Natural killer cell (primary cell): ENCODE data around the gene WIZ. TPM values are rescaled to one million over a fixed set of nuclear protein-coding genes. Genes with fewer than 3 reads are reported as not detected.

Source experiments
- ATAC-seq, 3 donors: fragments of 150-1000 bp in 2 of 3; fragments of 200-7000 bp in 1 of 3; cut with Tn5 transposase; 1 replicate in 1 of 3; 2 replicates in 2 of 3; pipeline ENCODE4 v1.10.0; 2021; ENCODE audit warnings: mild to moderate bottlenecking in 2 of 3, moderate library complexity in 2 of 3
- DNase-seq, 2 donors: peaks; one replicate each; pipeline versions ENCODE4 v3.0.0 to v3.0.0-alpha.2; 2013 to 2021; ENCODE audit warnings: mixed read lengths in 1 of 2
- H3K27ac ChIP-seq: one replicate; pipeline ENCODE4 v1.5.1; 2013; ENCODE audit warnings: mild to moderate bottlenecking, low read length
- H3K27me3 ChIP-seq: one replicate; pipeline ENCODE4 v1.6.1; 2013; ENCODE audit warnings: low read length; ENCODE audit not compliant: control insufficient read depth, insufficient read depth
- H3K36me3 ChIP-seq: one replicate; pipeline ENCODE4 v1.6.1; 2013; ENCODE audit warnings: low read length; ENCODE audit not compliant: control insufficient read depth, insufficient read depth
- H3K4me1 ChIP-seq: one replicate; pipeline ENCODE4 v1.6.1; 2013; ENCODE audit warnings: low read length; ENCODE audit not compliant: control insufficient read depth, insufficient read depth
- H3K4me3 ChIP-seq: one replicate; pipeline ENCODE4 v1.5.1; 2013; ENCODE audit warnings: low read length
- H3K9me3 ChIP-seq: one replicate; pipeline ENCODE4 v1.6.1; 2013; ENCODE audit warnings: low read length; ENCODE audit not compliant: control insufficient read depth, insufficient read depth
- H3K27ac Mint-ChIP-seq, 2 donors: one replicate each; pipeline ENCODE4 v1.8.0; 2022; ENCODE audit warnings: mild to moderate bottlenecking in 2 of 2, mixed read lengths in 2 of 2, moderate library complexity in 1 of 2
- H3K27me3 Mint-ChIP-seq, 2 donors: one replicate each; pipeline ENCODE4 v1.8.0; 2022; ENCODE audit warnings: low read depth in 2 of 2, mixed read lengths in 2 of 2
- H3K36me3 Mint-ChIP-seq: one replicate; pipeline ENCODE4 v1.8.0; 2022; ENCODE audit warnings: mixed read lengths
- H3K4me1 Mint-ChIP-seq, 2 donors: one replicate each; pipeline ENCODE4 v1.8.0; 2022; ENCODE audit warnings: mixed read lengths in 2 of 2
- H3K4me3 Mint-ChIP-seq: one replicate; pipeline ENCODE4 v1.8.0; 2022; ENCODE audit warnings: mild to moderate bottlenecking, moderate library complexity, mixed read lengths
- H3K9me3 Mint-ChIP-seq, 2 donors: one replicate each; pipeline ENCODE4 v1.8.0; 2022; ENCODE audit warnings: mixed read lengths in 2 of 2
- WGBS: methylation state at CpG from one replicate; pipeline ENCODE4 v1.1.7; 2013; ENCODE audit warnings: missing lambda C conversion rate; ENCODE audit not compliant: insufficient coverage; 5-methylcytosine and 5-hydroxymethylcytosine counted together
- intact Hi-C: fragments of 100-400 bp; cut with micrococcal nuclease; formaldehyde crosslinking; loops from one replicate; pipeline ENCODE4 v1.14.2; 2022
- total RNA-seq, 4 donors: library from RNA; stranded (reverse); fragments of 120-200 nt in 1 of 4; gene quantifications; one replicate each; pipeline versions ENCODE4 v1.2.3 to v1.2.4, GENCODE V29; 2013 to 2022
- TF ChIP-seq, protein P1 (sequence below): fragments of 200-600 bp; IDR thresholded peaks from one replicate; pipeline ENCODE4 v1.8.0; 2022; ENCODE audit warnings: antibody characterized with exemption

Gene WIZ
- total RNA-seq, 3 donors from 2014 or later (not counting 1 experiment from before 2014, with no cell fraction given): 24.3 to 29.3 (median 24.4) TPM

DNA sequence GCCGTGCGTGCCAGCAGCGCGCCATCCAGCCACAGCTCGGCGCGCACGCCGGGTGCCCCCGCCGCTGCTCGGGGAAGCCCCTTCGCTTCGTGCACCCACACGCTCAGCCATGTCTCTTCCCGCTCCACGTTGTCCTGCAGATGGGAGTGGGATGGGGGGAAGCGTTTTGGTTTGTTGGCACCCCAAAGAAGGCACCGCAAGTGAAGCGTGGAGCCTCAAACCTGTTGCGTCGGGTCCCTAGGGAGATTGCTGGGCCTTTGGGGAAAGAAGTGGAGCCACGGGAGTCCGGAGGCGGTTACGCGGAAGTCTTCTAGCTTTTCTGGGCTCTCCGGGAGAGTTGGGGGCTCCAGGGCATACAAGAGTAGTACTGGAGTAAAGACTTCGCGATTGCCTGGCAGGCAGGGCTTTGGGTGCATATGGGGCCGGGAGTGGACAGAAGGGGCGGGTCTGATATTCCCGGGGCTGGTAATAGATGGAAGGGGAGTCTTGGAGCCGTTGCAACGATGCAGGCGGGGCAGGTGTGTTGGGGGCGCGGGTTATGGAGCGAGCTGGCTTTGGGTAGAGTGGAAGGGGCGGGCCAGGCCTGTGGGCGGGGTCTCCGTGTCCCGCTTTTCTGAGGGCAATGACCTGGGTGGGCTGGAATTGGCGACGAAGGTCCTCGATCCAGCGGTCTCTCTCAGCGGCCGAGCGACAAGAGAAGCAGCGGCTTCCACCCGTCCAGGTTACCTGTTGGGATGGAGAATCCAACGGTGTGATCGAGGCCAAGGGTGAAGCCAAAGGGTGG, 8.1 kb upstream of the WIZ start:
- intact Hi-C loops: no loop called here
- WGBS: 97% methylated on average over 54 of the region's 54 CpGs
- TF ChIP-seq, protein P1, sequence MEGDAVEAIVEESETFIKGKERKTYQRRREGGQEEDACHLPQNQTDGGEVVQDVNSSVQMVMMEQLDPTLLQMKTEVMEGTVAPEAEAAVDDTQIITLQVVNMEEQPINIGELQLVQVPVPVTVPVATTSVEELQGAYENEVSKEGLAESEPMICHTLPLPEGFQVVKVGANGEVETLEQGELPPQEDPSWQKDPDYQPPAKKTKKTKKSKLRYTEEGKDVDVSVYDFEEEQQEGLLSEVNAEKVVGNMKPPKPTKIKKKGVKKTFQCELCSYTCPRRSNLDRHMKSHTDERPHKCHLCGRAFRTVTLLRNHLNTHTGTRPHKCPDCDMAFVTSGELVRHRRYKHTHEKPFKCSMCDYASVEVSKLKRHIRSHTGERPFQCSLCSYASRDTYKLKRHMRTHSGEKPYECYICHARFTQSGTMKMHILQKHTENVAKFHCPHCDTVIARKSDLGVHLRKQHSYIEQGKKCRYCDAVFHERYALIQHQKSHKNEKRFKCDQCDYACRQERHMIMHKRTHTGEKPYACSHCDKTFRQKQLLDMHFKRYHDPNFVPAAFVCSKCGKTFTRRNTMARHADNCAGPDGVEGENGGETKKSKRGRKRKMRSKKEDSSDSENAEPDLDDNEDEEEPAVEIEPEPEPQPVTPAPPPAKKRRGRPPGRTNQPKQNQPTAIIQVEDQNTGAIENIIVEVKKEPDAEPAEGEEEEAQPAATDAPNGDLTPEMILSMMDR: no peak
- Mint-ChIP-seq H3K36me3 (no peaks in the 10 kb centered on the region), H3K27ac (peak overlapping the region in 1 of 2 donors; percentile 54), H3K4me3 (no peak overlapping the region), H3K9me3 (no peaks in the 10 kb centered on the region), H3K27me3 (no peaks in the 10 kb centered on the region), H3K4me1 (peaks cover 23 to 50% of the 10 kb centered on the region in 2 donors)
- no peak overlapping the region for H3K27ac ChIP-seq
- ATAC-seq (no peak), DNase-seq (no peak)
- no peak overlapping the region for H3K4me3 ChIP-seq
- peaks cover 34% of the 10 kb centered on the region for H3K4me1 ChIP-seq
- H3K36me3 ChIP-seq: peaks cover 81% of the 10 kb centered on the region
- no peaks in the 10 kb centered on the region for H3K9me3 ChIP-seq
- H3K27me3 ChIP-seq: no peaks in the 10 kb centered on the region

GRCh38 chr19:15456871-15457700, 7.3 kb upstream of the WIZ start:
- Histone ChIP-seq H3K27ac (no peak overlapping the region), H3K9me3 (no peaks in the 10 kb centered on the region), H3K27me3 (no peaks in the 10 kb centered on the region), H3K4me1 (peaks cover 32% of the 10 kb centered on the region), H3K36me3 (peaks cover 85% of the 10 kb centered on the region), H3K4me3 (no peak overlapping the region)
- intact Hi-C loops: no loop called here
- no peak for ATAC-seq
- DNase-seq: peak in 1 of 2 donors; percentile 24
- TF ChIP-seq, protein P1: no peak
- no peaks in the 10 kb centered on the region for H3K36me3 Mint-ChIP-seq
- 97% methylated on average over 86 of the region's 86 CpGs for WGBS
- H3K4me3 Mint-ChIP-seq: no peak overlapping the region
- H3K9me3 Mint-ChIP-seq: no peaks in the 10 kb centered on the region
- peak overlapping the region in 1 of 2 donors; percentile 31 for H3K27ac Mint-ChIP-seq
- H3K27me3 Mint-ChIP-seq: no peaks in the 10 kb centered on the region
- H3K4me1 Mint-ChIP-seq: peaks cover 22 to 46% of the 10 kb centered on the region in 2 donors

DNA sequence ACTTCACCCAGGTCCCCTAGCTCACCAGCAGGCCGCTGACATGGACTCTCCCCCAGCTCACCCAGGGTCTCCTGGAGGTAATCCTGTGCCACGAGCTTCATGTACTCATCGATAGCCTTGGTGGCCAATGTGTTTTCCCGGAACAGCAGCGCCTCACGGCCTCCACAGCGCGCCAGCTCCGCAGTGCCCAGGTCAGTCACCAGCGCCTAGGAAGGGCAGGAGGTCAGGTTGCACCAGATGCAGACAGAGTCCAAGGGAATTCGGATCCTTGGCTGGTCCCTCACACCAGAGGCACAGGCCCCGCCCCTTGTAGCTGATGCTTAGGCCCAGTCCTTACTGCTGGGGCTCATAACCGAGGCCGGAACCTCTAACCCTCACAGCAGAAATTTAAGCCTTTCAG, 6.7 kb upstream of the WIZ start:
- H3K27ac ChIP-seq: no peak overlapping the region
- 97% methylated on average over 14 of the region's 14 CpGs for WGBS
- ATAC-seq: no peak
- H3K4me3 Mint-ChIP-seq: no peak overlapping the region
- peaks cover 32% of the 10 kb centered on the region for H3K4me1 ChIP-seq
- H3K27me3 Mint-ChIP-seq: no peaks in the 10 kb centered on the region
- H3K4me3 ChIP-seq: no peak overlapping the region
- no peaks in the 10 kb centered on the region for H3K36me3 Mint-ChIP-seq
- H3K27ac Mint-ChIP-seq: peak overlapping the region in 1 of 2 donors; percentile 31
- DNase-seq: no peak
- H3K9me3 ChIP-seq: no peaks in the 10 kb centered on the region
- no peaks in the 10 kb centered on the region for H3K27me3 ChIP-seq
- no peaks in the 10 kb centered on the region for H3K9me3 Mint-ChIP-seq
- peaks cover 17 to 46% of the 10 kb centered on the region in 2 donors for H3K4me1 Mint-ChIP-seq
- TF ChIP-seq, protein P1: no peak
- H3K36me3 ChIP-seq: peaks cover 86% of the 10 kb centered on the region
- intact Hi-C loops: no loop called here
